Measurements from ENCODE around the gene CACFD1. TPM values are rescaled to one million over a fixed set of nuclear protein-coding genes. Genes with fewer than 3 reads are reported as not detected.

Gene CACFD1
- total RNA-seq, 1 donor from 2014 or later = 13.1 TPM

DNA sequence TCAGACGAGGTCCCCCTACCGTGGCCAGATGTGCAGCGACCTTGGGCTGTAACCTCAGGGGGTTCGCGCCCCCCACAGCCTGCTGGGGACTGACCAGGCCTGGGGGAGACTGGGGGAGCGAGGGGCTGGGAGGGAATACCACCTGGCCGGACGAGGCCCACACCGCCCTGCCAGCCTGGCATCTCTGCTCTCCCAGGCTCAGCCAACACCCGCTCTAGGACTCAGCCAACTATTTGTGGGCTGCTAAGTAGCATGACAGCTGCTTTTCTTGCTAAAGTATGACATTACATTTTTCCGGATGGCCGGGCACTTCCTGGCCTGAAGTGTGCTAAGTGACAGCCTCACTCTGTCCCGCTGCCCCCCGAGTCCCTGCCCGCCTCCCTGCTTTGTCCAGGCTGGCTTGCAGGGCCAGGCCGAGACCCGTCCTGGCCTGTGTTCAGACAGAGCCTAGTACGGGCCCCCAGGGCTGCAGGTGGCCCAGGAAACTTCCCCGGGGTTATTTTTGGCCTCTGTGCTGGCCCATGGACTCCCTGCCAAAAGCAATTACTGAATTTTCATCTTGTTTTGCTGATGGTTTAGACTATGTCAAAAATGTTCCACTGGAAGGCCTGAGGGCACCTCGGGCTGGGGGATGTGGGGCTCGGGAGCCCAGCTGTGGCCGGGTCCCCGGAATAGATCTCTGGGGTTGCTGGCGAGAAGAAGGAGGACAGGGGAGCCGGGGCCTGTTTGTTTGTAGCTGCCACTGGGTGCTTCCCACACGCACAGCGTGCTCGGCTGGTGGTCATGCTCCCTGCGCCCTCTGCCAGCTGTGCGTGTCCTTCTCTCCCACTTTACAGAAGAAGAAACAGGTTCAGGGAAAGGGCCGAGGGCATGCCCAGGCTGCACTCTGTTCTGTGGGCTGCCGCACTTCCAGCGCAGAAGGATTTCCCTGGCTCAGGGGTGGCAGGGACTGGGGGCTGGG lies 32.6 kb downstream of the CACFD1 start:
- Histone ChIP-seq H3K27ac (ENCODE audit: low read depth, low read length) (no peak overlapping the region), H3K4me2 (ENCODE audit: low read length) (no peak overlapping the region), H3K9ac (ENCODE audit: low read length) (no peak overlapping the region), H3K9me3 (ENCODE audit: insufficient read depth, low read depth, low read length) (no peaks in the 10 kb centered on the region), H3K4me3 (ENCODE audit: insufficient read depth, low read depth, low read length) (no peak overlapping the region), H3K27me3 (ENCODE audit: insufficient read depth, low read length) (peaks cover 13% of the 10 kb centered on the region), H3K4me1 (ENCODE audit: insufficient read depth, low read length) (peaks cover 6% of the 10 kb centered on the region), H3K36me3 (ENCODE audit: insufficient read depth, low read length) (no peaks in the 10 kb centered on the region), H3K79me2 (ENCODE audit: insufficient read depth, low read length) (no peaks in the 10 kb centered on the region), H2AFZ (ENCODE audit: low read depth, low read length) (no peak overlapping the region), H4K20me1 (ENCODE audit: insufficient read depth, low read length) (no peaks in the 10 kb centered on the region)
- no peak overlapping the region for H3K27ac Mint-ChIP-seq (ENCODE audit: unreplicated experiment)
- no peak overlapping the region for H3K4me3 Mint-ChIP-seq (ENCODE audit: unreplicated experiment)
- FAIRE-seq = no peak
- no peak for DNase-seq (ENCODE audit: low read depth)
- no peaks in the 10 kb centered on the region for H3K36me3 Mint-ChIP-seq (ENCODE audit: low read depth, unreplicated experiment)
- H3K9me3 Mint-ChIP-seq (ENCODE audit: unreplicated experiment) = peaks cover 2% of the 10 kb centered on the region
- H3K4me1 Mint-ChIP-seq (ENCODE audit: low read depth, unreplicated experiment) = peaks cover 10% of the 10 kb centered on the region
- H3K27me3 Mint-ChIP-seq (ENCODE audit: low read depth, unreplicated experiment) = peaks cover 16% of the 10 kb centered on the region
- TF ChIP-seq, protein P1, sequence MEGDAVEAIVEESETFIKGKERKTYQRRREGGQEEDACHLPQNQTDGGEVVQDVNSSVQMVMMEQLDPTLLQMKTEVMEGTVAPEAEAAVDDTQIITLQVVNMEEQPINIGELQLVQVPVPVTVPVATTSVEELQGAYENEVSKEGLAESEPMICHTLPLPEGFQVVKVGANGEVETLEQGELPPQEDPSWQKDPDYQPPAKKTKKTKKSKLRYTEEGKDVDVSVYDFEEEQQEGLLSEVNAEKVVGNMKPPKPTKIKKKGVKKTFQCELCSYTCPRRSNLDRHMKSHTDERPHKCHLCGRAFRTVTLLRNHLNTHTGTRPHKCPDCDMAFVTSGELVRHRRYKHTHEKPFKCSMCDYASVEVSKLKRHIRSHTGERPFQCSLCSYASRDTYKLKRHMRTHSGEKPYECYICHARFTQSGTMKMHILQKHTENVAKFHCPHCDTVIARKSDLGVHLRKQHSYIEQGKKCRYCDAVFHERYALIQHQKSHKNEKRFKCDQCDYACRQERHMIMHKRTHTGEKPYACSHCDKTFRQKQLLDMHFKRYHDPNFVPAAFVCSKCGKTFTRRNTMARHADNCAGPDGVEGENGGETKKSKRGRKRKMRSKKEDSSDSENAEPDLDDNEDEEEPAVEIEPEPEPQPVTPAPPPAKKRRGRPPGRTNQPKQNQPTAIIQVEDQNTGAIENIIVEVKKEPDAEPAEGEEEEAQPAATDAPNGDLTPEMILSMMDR (IDR thresholded peaks at IDR 0.05; ENCODE audit: insufficient read depth, low read depth, low read length) = no peak
- no peak for TF ChIP-seq EZH2 (IDR thresholded peaks at IDR 0.05; ENCODE audit: insufficient read depth, low read length)

DNA sequence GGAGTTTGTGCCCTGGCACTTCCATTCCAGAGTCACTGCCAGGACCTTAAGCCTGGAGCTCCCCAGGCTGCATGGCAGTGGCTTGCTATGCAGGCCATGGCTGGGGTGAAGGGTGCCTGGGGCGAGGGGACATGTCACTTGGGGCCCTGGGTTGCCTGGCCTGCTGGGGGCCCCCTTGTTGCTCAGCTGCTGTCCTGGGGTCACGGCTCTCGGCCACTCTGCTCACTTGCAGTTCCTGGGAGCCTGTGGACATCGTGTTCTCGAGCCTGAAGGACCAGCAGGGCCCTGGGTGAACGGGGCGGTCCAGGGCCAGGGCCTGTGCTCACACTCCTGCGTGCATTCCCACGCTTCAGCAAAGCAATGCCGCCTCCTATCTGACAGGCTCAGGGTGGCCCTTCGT lies 33.6 kb downstream of the CACFD1 start:
- H3K27ac ChIP-seq (ENCODE audit: low read depth, low read length) = no peak overlapping the region
- no peak overlapping the region for H3K9ac ChIP-seq (ENCODE audit: low read length)
- H3K27ac Mint-ChIP-seq (ENCODE audit: unreplicated experiment) = no peak overlapping the region
- H3K4me2 ChIP-seq (ENCODE audit: low read length) = no peak overlapping the region
- DNase-seq (ENCODE audit: low read depth) (no peak), FAIRE-seq (no peak)
- no peaks in the 10 kb centered on the region for H3K79me2 ChIP-seq (ENCODE audit: insufficient read depth, low read length)
- no peak overlapping the region for H2AFZ ChIP-seq (ENCODE audit: low read depth, low read length)
- H3K9me3 Mint-ChIP-seq (ENCODE audit: unreplicated experiment) = peaks cover 5% of the 10 kb centered on the region
- peaks cover 25% of the 10 kb centered on the region for H3K27me3 Mint-ChIP-seq (ENCODE audit: low read depth, unreplicated experiment)
- H3K36me3 ChIP-seq (ENCODE audit: insufficient read depth, low read length) = no peaks in the 10 kb centered on the region
- no peaks in the 10 kb centered on the region for H4K20me1 ChIP-seq (ENCODE audit: insufficient read depth, low read length)
- H3K4me1 Mint-ChIP-seq (ENCODE audit: low read depth, unreplicated experiment) = peaks cover 10% of the 10 kb centered on the region
- H3K4me1 ChIP-seq (ENCODE audit: insufficient read depth, low read length) = peaks cover 6% of the 10 kb centered on the region
- no peaks in the 10 kb centered on the region for H3K36me3 Mint-ChIP-seq (ENCODE audit: low read depth, unreplicated experiment)
- no peak overlapping the region for H3K4me3 Mint-ChIP-seq (ENCODE audit: unreplicated experiment)
- peaks cover 18% of the 10 kb centered on the region for H3K27me3 ChIP-seq (ENCODE audit: insufficient read depth, low read length)
- H3K4me3 ChIP-seq (ENCODE audit: insufficient read depth, low read depth, low read length) = no peak overlapping the region
- TF ChIP-seq EZH2 (IDR thresholded peaks at IDR 0.05; ENCODE audit: insufficient read depth, low read length) = no peak
- TF ChIP-seq, protein P1 (IDR thresholded peaks at IDR 0.05; ENCODE audit: insufficient read depth, low read depth, low read length) = no peak
- no peaks in the 10 kb centered on the region for H3K9me3 ChIP-seq (ENCODE audit: insufficient read depth, low read depth, low read length)
